Neuronal stem cell (in vitro differentiated cells): Measurements from ENCODE around the gene GPC2.
A peak's percentile ranks its signal among the peaks of the same experiment; 100 is the strongest.
"Not testable (repeated sequence)": the region's sequence is repeated elsewhere in the genome, so short reads cannot be mapped to it uniquely, and the experiment has no call there.

Source experiments
- DNase-seq: peaks from one replicate; pipeline ENCODE4 v3.0.0-alpha.2; 2013; ENCODE audit warnings: low spot score
- H2AFZ ChIP-seq: one replicate; pipeline ENCODE4 v1.6.1; 2013; ENCODE audit warnings: mild to moderate bottlenecking, low read length, inconsistent platforms
- H2AK5ac ChIP-seq: 2 replicates; pipeline ENCODE4 v1.6.1; 2013; ENCODE audit warnings: low read depth, mild to moderate bottlenecking, inconsistent platforms, low read length, moderate library complexity, mixed read lengths
- H2BK120ac ChIP-seq: 2 replicates; pipeline ENCODE4 v1.6.1; 2013; ENCODE audit warnings: low read depth, mild to moderate bottlenecking, inconsistent platforms, low read length, moderate library complexity, mixed read lengths
- H2BK12ac ChIP-seq: one replicate; pipeline ENCODE4 v1.6.1; 2013; ENCODE audit warnings: low read length, inconsistent platforms
- H2BK15ac ChIP-seq: 2 replicates; pipeline ENCODE4 v1.6.1; 2013; ENCODE audit warnings: mild to moderate bottlenecking, low read length, inconsistent platforms, mixed read lengths
- H2BK5ac ChIP-seq: one replicate; pipeline ENCODE4 v1.6.1; 2013; ENCODE audit warnings: inconsistent platforms, mild to moderate bottlenecking, low read length, moderate library complexity
- H3K14ac ChIP-seq: one replicate; pipeline ENCODE4 v1.6.1; 2013; ENCODE audit warnings: low read length, inconsistent platforms
- H3K18ac ChIP-seq: 2 replicates; pipeline ENCODE4 v1.6.1; 2013; ENCODE audit warnings: low read length, inconsistent platforms
- H3K23ac ChIP-seq: 2 replicates; pipeline ENCODE4 v1.6.1; 2013; ENCODE audit warnings: low read depth, mild to moderate bottlenecking, mixed read lengths, low read length, inconsistent platforms; ENCODE audit not compliant: poor library complexity
- H3K27ac ChIP-seq: replicated peaks from 3 replicates; pipeline ENCODE4 v1.5.1; 2013; ENCODE audit warnings: low read length, inconsistent platforms
- H3K27me3 ChIP-seq, 3 experiments: 2 replicates each; pipeline ENCODE4 v1.6.1; 2013; ENCODE audit warnings: low read length in 3 of 3, mild to moderate bottlenecking in 2 of 3, inconsistent platforms in 1 of 3, low read depth in 1 of 3, mixed read lengths in 1 of 3, moderate library complexity in 1 of 3; ENCODE audit not compliant: control insufficient read depth in 3 of 3, insufficient read depth in 3 of 3
- H3K36me3 ChIP-seq, 2 donors: replicated peaks in 1 of 2; 2 replicates each; pipeline ENCODE4 v1.6.1; 2013; ENCODE audit warnings: low read length in 2 of 2; ENCODE audit not compliant: control insufficient read depth in 2 of 2, insufficient read depth in 2 of 2
- H3K4ac ChIP-seq: 2 replicates; pipeline ENCODE4 v1.6.1; 2013; ENCODE audit warnings: inconsistent platforms, mild to moderate bottlenecking, low read length, moderate library complexity
- H3K4me1 ChIP-seq, 2 donors: 1 replicate in 1 of 2; 2 replicates in 1 of 2; pipeline ENCODE4 v1.6.1; 2013; ENCODE audit warnings: low read length in 2 of 2, low read depth in 1 of 2; ENCODE audit not compliant: control insufficient read depth in 2 of 2, insufficient read depth in 1 of 2
- H3K4me2 ChIP-seq: one replicate; pipeline ENCODE4 v1.6.1; 2013; ENCODE audit warnings: mild to moderate bottlenecking, low read length, inconsistent platforms; ENCODE audit not compliant: insufficient read depth, poor library complexity, severe bottlenecking
- H3K4me3 ChIP-seq, 2 donors: 2 replicates each; pipeline ENCODE4 v1.5.1; 2013; ENCODE audit warnings: low read length in 2 of 2, mild to moderate bottlenecking in 2 of 2, inconsistent platforms in 1 of 2, moderate library complexity in 1 of 2
- H3K79me1 ChIP-seq: one replicate; pipeline ENCODE4 v1.6.1; 2013; ENCODE audit warnings: low read depth, mild to moderate bottlenecking, inconsistent platforms, low read length, moderate library complexity
- H3K9ac ChIP-seq: one replicate; pipeline ENCODE4 v1.6.1; 2013; ENCODE audit warnings: mild to moderate bottlenecking, low read depth, low read length, inconsistent platforms; ENCODE audit not compliant: poor library complexity
- H3K9me3 ChIP-seq, 2 donors: replicated peaks in 1 of 2; 2 replicates each; pipeline versions ENCODE3 to v1.6.1; 2013; ENCODE audit warnings: low read length in 2 of 2, mild to moderate bottlenecking in 2 of 2, inconsistent platforms in 1 of 2, low read depth in 1 of 2, mixed read lengths in 1 of 2, moderate library complexity in 1 of 2; ENCODE audit not compliant: control insufficient read depth in 2 of 2, insufficient read depth in 1 of 2
- H4K8ac ChIP-seq: one replicate; pipeline ENCODE4 v1.6.1; 2013; ENCODE audit warnings: low read depth, mild to moderate bottlenecking, inconsistent platforms, low read length, moderate library complexity
- H4K91ac ChIP-seq: one replicate; pipeline ENCODE4 v1.6.1; 2013; ENCODE audit warnings: low read length, low read depth, mild to moderate bottlenecking, inconsistent platforms; ENCODE audit not compliant: poor library complexity
- WGBS, 2 donors: extraction: QIAGEN DNeasy Blood & Tissue Kit; methylation state at CpG; one replicate each; pipeline ENCODE4 v1.1.7; 2013; ENCODE audit warnings: missing lambda C conversion rate in 2 of 2, mixed read lengths in 1 of 2; ENCODE audit not compliant: insufficient read length in 2 of 2, insufficient replicate concordance in 1 of 2; ENCODE audit errors: extremely low coverage in 2 of 2; 5-methylcytosine and 5-hydroxymethylcytosine counted together

GPC2 gene

DNA sequence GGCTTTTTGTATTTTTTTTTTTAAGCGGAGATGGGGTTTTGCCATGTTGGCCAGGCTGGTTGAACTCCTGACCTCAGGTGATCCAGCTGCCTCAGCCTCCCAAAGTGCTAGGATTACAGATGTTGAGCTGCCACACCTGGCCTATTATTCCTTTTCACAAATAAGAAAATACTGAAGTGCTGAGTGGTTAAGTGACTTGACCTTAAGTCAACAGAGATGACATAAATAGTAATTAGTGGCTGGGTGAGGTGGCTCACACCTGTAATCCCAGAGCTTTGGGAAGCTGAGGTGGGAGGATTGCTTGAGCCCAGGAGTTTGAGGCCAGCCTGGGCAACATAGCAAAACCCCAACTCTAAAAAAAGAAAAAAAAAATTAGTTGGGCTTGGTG is 47.0 kb downstream of the GPC2 start:
- not testable (repeated sequence) for H3K36me3 ChIP-seq, H3K23ac ChIP-seq, H3K79me1 ChIP-seq, H2BK120ac ChIP-seq, H3K9ac ChIP-seq, H3K14ac ChIP-seq, H4K8ac ChIP-seq, H3K18ac ChIP-seq, H3K4ac ChIP-seq, H2AFZ ChIP-seq, DNase-seq, H3K4me1 ChIP-seq, H3K9me3 ChIP-seq, H4K91ac ChIP-seq, H2AK5ac ChIP-seq, H2BK15ac ChIP-seq, H3K27ac ChIP-seq, H2BK12ac ChIP-seq, H3K4me3 ChIP-seq, H3K4me2 ChIP-seq, H2BK5ac ChIP-seq
- WGBS, 2 donors = no CpG with 5 or more reads among the region's 1 CpG
- peaks cover 0 to 15% (median 0%) of the 10 kb centered on the region in 3 experiments for H3K27me3 ChIP-seq

DNA sequence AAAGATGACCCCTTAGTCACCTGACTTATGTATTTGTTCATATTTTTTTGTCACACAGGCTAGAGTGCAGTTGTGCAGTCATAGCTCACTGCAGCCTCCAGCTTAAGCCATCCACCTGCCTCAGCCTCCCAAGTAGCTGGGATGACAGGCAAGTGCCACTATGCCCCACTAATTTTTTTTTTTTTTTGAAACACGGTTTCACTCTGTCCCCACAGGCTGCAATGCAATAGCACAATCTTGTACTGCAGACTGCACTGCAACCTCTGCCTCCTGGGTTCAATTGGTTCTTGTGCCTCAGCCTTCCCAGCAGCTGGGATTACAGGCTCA is 48.6 kb downstream of the GPC2 start:
- Histone ChIP-seq H2BK12ac (no peak overlapping the region), H3K36me3 (peaks cover 4 to 17% of the 10 kb centered on the region in 2 donors), H4K8ac (no peak overlapping the region), H2AK5ac (no peak overlapping the region), H2BK120ac (no peak overlapping the region), H3K9me3 (no peaks in the 10 kb centered on the region), H4K91ac (no peak overlapping the region), H3K27ac (no peak overlapping the region), H3K4me2 (no peak overlapping the region), H2BK15ac (no peak overlapping the region), H3K27me3 (peaks cover 0 to 15% (median 0%) of the 10 kb centered on the region in 3 experiments), H3K4me1 (peaks cover 3 to 6% of the 10 kb centered on the region in 2 donors), H2BK5ac (no peak overlapping the region), H3K4me3 (peak overlapping the region in 1 of 2 donors; percentile 2), H3K4ac (no peak overlapping the region), H2AFZ (no peak overlapping the region), H3K18ac (no peak overlapping the region), H3K9ac (no peak overlapping the region), H3K23ac (no peak overlapping the region), H3K14ac (no peak overlapping the region), H3K79me1 (peaks cover 2% of the 10 kb centered on the region)
- no CpG with 5 or more reads among the region's 1 CpG for WGBS, 2 donors
- DNase-seq = no peak

DNA sequence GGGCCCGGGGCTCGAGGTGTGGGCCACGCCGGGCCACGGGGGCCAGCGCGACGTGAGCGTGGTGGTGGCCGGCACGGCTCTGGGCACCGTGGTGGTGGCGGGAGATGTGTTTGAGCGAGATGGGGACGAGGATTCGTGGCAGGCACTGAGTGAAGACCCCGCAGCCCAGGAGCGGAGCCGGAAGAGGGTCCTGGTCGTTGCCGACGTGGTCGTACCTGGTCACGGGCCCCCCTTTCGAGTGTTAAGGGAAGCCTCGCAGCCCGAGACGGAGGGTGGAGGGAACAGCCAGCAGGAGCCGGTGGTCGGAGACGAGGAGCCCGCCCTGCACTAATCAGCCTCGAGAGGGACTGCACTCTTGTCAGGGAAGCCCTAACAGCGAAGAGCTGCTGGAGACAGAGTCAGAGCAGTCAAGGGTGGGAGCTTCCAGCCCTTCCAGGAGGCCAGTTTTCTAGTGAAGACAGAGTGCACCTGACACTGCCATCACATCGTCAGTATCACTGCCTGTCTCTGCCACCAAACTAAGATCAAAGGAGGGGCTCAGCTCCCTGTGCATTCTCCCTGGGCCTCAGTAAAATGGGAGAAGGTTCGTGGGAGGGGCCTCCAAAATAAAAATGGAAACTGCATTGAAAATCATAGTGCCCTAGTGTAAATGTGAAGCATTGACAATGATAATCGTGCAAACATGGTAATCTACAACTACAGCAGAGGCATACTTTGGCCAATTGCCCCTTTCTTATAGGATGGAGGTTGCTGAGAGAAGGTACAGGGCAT is 49.1 kb downstream of the GPC2 start:
- no CpG with 5 or more reads among the region's 37 CpGs for WGBS, 2 donors
- H3K27me3 ChIP-seq = peaks cover 0 to 15% (median 0%) of the 10 kb centered on the region in 3 experiments
- peak overlapping the region; percentile 74 to 94 for H3K4me3 ChIP-seq
- DNase-seq = no peak
- peak overlapping the region; percentile 39 for H3K23ac ChIP-seq
- peak overlapping the region; percentile 99 for H2AFZ ChIP-seq
- H2AK5ac ChIP-seq = peak overlapping the region; percentile 50
- H3K9ac ChIP-seq = peak overlapping the region; percentile 96
- no peak overlapping the region for H3K27ac ChIP-seq
- H4K91ac ChIP-seq = no peak overlapping the region
- H2BK5ac ChIP-seq = peak overlapping the region; percentile 63
- H4K8ac ChIP-seq = peak overlapping the region; percentile 72
- no peak overlapping the region for H3K4ac ChIP-seq
- peak overlapping the region; percentile 92 for H3K4me2 ChIP-seq
- peaks cover 2% of the 10 kb centered on the region for H3K79me1 ChIP-seq
- peak overlapping the region; percentile 98 for H3K18ac ChIP-seq
- peaks cover 4 to 17% of the 10 kb centered on the region in 2 donors for H3K36me3 ChIP-seq
- H3K4me1 ChIP-seq = peaks cover 3 to 6% of the 10 kb centered on the region in 2 donors
- H2BK12ac ChIP-seq = peak overlapping the region; percentile 96
- H2BK120ac ChIP-seq = no peak overlapping the region
- H3K9me3 ChIP-seq = no peaks in the 10 kb centered on the region
- H3K14ac ChIP-seq = peak overlapping the region; percentile 95
- H2BK15ac ChIP-seq = peak overlapping the region; percentile 96

DNA sequence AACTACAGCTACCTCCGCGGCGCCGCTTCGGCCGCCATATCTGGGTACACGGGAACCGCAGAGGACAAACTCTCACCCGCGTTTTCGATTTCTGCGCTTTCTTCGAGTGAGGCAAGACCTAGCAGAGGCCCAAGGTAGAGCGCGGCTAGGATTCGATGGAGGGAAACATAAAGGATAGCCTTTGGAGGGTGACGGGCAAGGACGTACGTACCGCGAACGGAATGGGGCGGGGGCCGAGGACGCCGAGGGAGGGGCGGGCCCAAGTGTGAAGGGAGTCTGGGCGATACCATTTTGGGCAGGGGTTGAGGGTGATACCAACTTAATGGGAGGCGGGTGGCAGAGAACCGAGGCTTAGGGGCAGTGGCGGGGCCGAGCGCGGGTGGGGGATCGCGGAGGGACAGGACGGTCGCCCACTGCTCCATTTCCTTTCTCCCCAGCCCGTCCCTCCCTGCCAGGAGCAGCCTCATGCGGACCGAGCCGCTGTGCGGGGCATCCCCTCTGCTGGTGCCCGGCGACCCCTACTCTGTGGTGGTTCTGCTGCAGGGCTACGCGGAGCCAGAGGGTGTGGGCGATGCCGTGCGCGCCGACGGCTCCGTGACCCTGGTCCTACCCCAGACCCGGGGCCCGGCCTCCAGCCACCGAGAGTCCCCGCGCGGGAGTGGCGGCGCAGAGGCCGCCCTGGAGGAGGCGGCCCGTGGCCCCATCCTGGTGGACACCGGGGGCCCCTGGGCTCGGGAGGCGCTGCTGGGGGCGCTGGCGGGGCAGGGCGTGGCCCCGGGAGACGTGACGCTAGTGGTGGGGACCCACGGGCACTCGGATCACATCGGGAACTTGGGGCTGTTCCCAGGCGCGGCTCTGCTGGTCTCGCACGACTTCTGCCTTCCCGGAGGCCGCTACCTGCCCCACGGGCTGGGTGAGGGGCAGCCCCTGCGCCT is 50.0 kb downstream of the GPC2 start, which contains the start of gene MBLAC1:
MBLAC1 (plus strand) TSS at position 37 of the 935 bp plus-strand sequence; CDS start at position 466, 429 bp downstream.
- Histone ChIP-seq H4K8ac (peak within 1 kb of the TSS; percentile 97), H3K18ac (peak within 1 kb of the TSS; percentile 99), H3K27ac (peak within 1 kb of the TSS; percentile 99), H2BK15ac (peak within 1 kb of the TSS; percentile 96), H3K27me3 (peaks cover 0 to 15% (median 0%) of the 10 kb centered on the region in 3 experiments), H2BK5ac (peak within 1 kb of the TSS; percentile 85), H3K4me3 (peak within 1 kb of the TSS; percentile 74 to 94), H2BK120ac (no peak within 1 kb of the TSS), H3K9me3 (no peaks in the 10 kb centered on the region), H4K91ac (peak within 1 kb of the TSS; percentile 89), H3K36me3 (peaks cover 4 to 21% of the 10 kb centered on the region in 2 donors), H3K79me1 (peaks cover 2% of the 10 kb centered on the region), H3K4me1 (peaks cover 3 to 6% of the 10 kb centered on the region in 2 donors), H3K4ac (peak within 1 kb of the TSS; percentile 86), H3K14ac (peak within 1 kb of the TSS; percentile 95), H3K23ac (peak within 1 kb of the TSS; percentile 76), H2AFZ (peak within 1 kb of the TSS; percentile 99), H2AK5ac (peak within 1 kb of the TSS; percentile 50), H3K4me2 (peak within 1 kb of the TSS; percentile 92), H3K9ac (peak within 1 kb of the TSS; percentile 96), H2BK12ac (peak within 1 kb of the TSS; percentile 96)
- DNase-seq = peak; percentile 95
- no CpG with 5 or more reads among the region's 85 CpGs for WGBS, 2 donors
